ENCODE results near the gene DAAM2. TPM values are rescaled to one million over a fixed set of nuclear protein-coding genes. Genes with fewer than 3 reads are reported as not detected.

Gene DAAM2
- polyA plus RNA-seq, 1 experiment: 60.6 TPM

GRCh38 chr6:39938773-39939654, 146.8 kb downstream of the DAAM2 start:
- Histone ChIP-seq H3K4me3 (ENCODE audit: low read depth, low read length) (no peak overlapping the region), H3K36me3 (ENCODE audit: control insufficient read depth, insufficient read depth, low read length) (no peaks in the 10 kb centered on the region), H3K27me3 (ENCODE audit: control insufficient read depth, insufficient read depth, low read length) (peaks cover 1% of the 10 kb centered on the region; the same call in 1 of the 2 replicates)
- ChIA-PET POLR2A (interaction anchor here (0.6 kb wide), 1 partner anchor 396 kb away, joined by 3 read pairs; no protein-coding TSS in a partner anchor), CTCF (no interaction called here)
- no peak for TF ChIP-seq CTCF (IDR thresholded peaks at IDR 0.05; ENCODE audit: insufficient read depth, low read depth, low read length)
- DNase-seq (ENCODE audit: low read depth): no peak

DNA sequence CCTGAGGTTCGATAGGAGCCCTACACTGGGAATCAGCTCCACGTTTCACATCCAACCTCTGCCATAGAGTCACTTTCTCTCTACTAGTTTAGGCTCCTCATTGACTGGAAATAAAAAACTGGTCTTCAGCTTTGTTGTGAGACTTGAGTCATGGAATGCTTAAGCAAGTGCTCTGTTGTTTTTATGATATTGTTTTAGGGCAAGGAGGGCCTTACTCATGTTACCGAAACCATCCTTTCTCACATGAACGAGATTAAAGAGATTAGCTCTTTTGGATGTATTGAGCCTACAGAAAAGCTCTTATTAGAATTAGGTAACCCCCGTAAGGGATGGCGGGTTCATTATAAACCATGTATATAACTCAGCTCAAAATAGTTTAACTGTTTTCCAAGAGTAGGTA, 149.0 kb downstream of the DAAM2 start:
- no peak for DNase-seq (ENCODE audit: low read depth)
- ChIA-PET POLR2A (no interaction called here), CTCF (no interaction called here)
- TF ChIP-seq CTCF (IDR thresholded peaks at IDR 0.05; ENCODE audit: insufficient read depth, low read depth, low read length): no peak
- Histone ChIP-seq H3K27me3 (ENCODE audit: control insufficient read depth, insufficient read depth, low read length) (no peaks in the 10 kb centered on the region; the same call in 1 of the 2 replicates), H3K36me3 (ENCODE audit: control insufficient read depth, insufficient read depth, low read length) (no peaks in the 10 kb centered on the region), H3K4me3 (ENCODE audit: low read depth, low read length) (no peak overlapping the region)

DNA sequence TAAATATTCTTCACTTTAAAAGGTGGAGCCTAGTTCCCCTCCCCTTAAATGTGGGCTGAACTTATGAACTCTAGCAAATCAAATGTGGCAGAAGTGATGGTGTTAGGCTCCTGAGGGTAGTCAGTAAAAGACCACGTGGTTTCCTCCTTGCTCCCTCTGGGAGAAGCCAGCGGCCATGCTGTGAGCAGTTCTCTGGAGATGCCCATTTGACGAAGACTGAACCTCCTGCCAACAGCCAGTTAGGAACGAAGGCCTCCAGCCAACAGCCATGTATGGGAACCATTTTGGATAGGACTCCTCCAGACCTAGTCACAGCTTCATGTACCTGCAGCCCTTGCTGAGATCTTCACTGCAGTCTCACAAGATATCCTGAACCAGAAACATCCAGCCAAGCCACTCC, 149.6 kb downstream of the DAAM2 start:
- H3K36me3 ChIP-seq (ENCODE audit: control insufficient read depth, insufficient read depth, low read length): no peaks in the 10 kb centered on the region
- no peaks in the 10 kb centered on the region; the same call in 1 of the 2 replicates for H3K27me3 ChIP-seq (ENCODE audit: control insufficient read depth, insufficient read depth, low read length)
- CTCF ChIA-PET: no interaction called here
- no peak overlapping the region for H3K4me3 ChIP-seq (ENCODE audit: low read depth, low read length)
- TF ChIP-seq CTCF (IDR thresholded peaks at IDR 0.05; ENCODE audit: insufficient read depth, low read depth, low read length): no peak
- no peak for DNase-seq (ENCODE audit: low read depth)
- POLR2A ChIA-PET: no interaction called here

GRCh38 chr6:39942903-39943580, 150.9 kb downstream of the DAAM2 start:
- TF ChIP-seq CTCF (IDR thresholded peaks at IDR 0.05; ENCODE audit: insufficient read depth, low read depth, low read length): no peak
- Histone ChIP-seq H3K36me3 (ENCODE audit: control insufficient read depth, insufficient read depth, low read length) (no peaks in the 10 kb centered on the region), H3K4me3 (ENCODE audit: low read depth, low read length) (no peak overlapping the region), H3K27me3 (ENCODE audit: control insufficient read depth, insufficient read depth, low read length) (peaks cover 2% of the 10 kb centered on the region)
- POLR2A ChIA-PET: no interaction called here
- CTCF ChIA-PET: no interaction called here
- DNase-seq (ENCODE audit: low read depth): no peak

DNA sequence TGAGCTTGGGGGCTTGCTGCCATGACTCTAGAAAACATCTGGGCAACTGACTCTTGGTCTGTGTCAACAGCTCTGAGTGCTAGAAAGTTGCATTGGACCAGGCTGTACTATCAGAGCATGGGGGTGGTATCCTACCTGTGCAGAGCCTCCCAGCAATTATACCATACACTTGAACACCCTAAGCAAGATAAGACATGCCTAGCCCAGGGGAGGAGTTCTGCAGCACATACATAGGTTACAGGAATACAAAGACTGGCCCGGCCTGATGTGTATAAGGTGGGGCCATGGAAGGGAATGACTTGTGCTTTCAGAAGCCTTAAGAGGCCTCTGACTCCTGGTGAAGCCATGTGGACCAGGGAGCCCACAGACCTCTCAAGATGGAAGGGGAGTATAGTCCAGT, 153.4 kb downstream of the DAAM2 start:
- Histone ChIP-seq H3K4me3 (ENCODE audit: low read depth, low read length) (no peak overlapping the region), H3K27me3 (ENCODE audit: control insufficient read depth, insufficient read depth, low read length) (peaks cover 2% of the 10 kb centered on the region), H3K36me3 (ENCODE audit: control insufficient read depth, insufficient read depth, low read length) (no peaks in the 10 kb centered on the region)
- TF ChIP-seq CTCF (IDR thresholded peaks at IDR 0.05; ENCODE audit: insufficient read depth, low read depth, low read length): no peak
- ChIA-PET CTCF (interaction anchor here (1.0 kb wide), 1 partner anchor 35 kb away, joined by 4 read pairs; no protein-coding TSS in a partner anchor), POLR2A (no interaction called here)
- DNase-seq (ENCODE audit: low read depth): no peak

All from BJ (cell line).